Middle frontal gyrus (tissue), 1 donor: ENCODE measurements around the gene CWF19L1.
"Not testable (repeated sequence)": the region's sequence is repeated elsewhere in the genome, so short reads cannot be mapped to it uniquely, and the experiment has no call there.

Experiments used
- DNase-seq: peaks from one replicate; pipeline ENCODE4 v3.0.0-alpha.2; 2015; ENCODE audit warnings: low spot score; ENCODE audit errors: extremely low spot score

The CWF19L1 gene

DNA sequence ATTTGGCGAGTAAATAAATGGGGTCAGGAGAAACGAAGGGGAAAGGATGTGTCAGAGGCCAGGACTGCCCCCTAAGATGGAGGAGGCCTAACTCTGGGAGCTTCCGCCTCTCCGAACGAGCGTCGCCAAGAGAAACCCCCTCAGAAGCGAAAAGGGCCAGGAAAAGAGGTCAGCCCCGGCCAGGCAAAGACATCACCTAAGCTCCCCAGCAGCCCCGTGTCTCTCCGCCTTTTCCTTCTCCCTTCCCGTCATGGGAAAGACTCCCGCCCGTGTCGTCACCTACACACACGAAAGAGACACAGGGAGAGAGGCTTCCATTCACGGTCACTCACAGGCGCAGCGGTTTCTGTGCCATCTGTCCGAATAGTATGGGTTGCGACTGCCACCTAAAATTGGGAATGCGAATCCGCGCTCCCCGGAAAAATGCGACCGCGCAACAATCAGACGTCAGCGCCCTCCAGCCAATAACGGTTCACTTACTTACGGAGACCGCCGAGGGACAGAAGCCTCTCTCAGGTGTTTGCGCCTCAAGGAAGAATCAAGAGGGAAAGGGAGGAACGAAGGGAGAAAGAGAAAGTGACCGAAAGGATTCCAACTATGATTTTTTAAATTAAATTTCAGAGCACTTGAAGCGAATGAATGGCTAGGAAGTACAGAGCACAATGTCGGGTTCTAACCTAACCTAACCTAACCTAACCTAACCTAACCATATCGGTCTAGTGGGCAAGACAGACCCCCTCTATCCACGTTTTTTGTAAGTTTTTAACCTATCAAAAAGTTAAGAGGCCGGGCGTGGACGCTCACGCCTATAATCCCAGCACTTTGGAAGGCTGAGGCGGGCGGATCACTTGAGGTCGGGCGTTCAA, at the start of gene CWF19L1:
CWF19L1 (minus strand) TSS at position 400 of the 866 bp plus-strand sequence; CDS start at position 355, 45 bp downstream.
- DNase-seq, result peak; percentile 69

DNA sequence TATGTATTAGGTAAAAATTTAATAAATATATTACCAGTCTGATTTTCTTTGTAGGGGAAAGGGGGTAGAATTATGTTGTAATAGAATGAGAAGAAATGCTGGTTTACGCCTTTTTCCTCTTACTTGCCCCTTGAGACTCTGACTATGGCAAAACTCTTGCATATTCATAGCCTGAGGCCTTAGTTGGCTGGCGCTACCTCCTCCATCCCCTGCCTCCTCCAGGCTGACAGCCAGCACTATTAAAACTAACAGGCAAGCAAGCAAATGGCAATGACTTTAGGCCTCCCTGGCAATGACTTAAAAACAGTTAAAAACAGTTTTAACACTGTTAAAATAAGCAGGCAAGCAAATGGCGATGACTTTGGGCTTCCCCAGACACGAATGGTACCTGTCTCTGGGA, 48.2 kb upstream of the CWF19L1 start:
- DNase-seq, result no peak

- no peak for DNase-seq
Observed at GRCh38 chr10:100311298-100311697, 43.9 kb upstream of the CWF19L1 start.

GRCh38 chr10:100307684-100308083, 40.2 kb upstream of the CWF19L1 start:
- no peak for DNase-seq

DNA sequence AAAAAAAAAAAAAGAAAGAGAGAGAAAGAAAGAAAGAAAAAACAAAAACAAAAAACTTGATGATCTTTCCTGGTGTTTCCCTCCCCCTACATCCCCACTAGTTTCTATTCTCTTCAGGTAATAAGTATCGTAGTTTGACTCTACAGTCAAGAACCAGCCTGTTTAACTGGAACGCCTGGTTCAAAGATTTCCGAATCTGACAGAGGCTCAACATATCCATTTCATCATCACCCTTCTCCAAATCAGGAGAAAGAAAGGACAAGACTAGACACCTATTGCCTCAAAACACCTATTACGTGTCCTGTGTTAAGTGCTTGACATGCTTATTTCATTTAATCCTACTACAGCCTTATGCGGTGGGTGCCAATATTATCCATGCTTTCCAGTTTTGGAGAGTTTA, 39.4 kb upstream of the CWF19L1 start:
- no peak for DNase-seq

DNA sequence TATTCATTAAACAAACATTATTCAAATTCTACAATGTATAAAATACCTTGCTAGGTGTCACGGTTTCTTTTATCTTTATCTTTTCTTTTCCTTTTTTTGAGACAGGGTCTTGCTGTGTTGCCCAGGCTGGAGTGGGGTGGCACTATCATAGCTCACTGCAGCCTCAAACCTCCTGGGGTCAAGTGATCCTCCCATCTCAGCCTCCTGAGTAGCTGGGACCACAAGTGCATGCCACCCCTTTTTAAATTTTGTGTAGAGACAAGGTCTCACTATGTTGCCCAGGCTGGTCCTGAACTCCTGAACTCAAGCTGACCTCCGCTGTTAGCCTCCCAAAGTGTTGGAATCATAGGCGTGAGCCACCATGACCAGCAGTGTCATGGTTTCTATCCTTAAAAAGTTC, 37.0 kb upstream of the CWF19L1 start:
- DNase-seq, result no peak

GRCh38 chr10:100303724-100304319, 36.4 kb upstream of the CWF19L1 start:
- DNase-seq, result no peak

DNA sequence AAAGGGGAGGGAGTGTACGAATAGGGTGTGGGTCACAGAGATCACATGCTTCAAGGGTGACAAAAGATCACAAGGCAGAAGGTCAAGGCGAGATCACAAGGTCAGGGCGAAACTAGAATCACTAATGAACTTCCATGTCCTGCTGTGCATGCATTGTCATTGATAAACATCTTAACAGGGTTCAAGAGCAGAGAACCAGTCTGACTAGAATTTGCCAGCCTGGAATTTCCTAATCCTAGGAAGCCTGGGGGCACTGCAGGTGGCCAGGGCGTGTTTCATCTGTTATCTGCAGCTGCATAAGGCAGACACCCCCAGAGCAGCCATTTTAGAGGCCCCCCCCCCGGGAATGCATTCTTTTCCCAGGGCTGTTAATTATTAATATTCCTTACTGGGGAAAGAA, 33.7 kb upstream of the CWF19L1 start:
- DNase-seq, result not testable (repeated sequence)

DNA sequence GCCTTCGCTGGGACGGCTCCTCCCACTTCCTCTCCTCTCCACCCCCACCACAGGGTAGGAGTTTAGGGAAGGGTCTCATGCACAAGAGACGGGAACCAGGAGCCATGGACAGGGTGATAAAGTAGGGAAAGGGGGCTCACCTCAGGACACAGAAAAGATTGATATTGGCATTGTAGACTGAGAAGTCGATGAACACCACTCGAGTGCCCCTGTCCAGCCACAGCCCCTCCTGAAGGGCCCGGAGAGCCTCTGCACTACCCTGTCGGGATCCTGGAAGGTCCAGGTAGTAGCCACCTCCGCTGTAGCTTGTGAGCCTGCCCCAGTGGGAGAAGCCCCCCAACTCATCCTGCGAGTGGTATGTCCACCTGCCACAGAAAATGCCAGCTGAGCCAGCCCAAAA, 29.8 kb upstream of the CWF19L1 start:
- no peak for DNase-seq

DNA sequence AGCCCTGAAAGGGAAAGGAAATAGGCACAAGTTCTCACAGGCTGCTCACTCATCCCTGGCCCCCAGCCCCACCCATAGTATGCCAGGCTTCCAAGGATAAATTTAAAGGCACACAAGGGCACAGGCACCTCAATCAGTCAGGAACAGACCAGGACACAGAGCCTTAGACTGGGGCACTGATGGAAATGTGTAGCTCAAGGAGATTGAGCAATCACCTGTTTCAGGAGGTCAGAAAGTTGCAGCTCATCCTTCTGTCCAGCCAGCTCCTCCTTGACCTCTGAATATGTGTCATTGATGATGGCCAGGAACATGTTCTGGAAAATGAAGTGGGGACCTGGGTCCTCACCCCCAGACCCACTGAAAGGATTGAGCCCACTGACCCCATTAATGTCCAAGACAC, 25.6 kb upstream of the CWF19L1 start:
- no peak for DNase-seq

DNA sequence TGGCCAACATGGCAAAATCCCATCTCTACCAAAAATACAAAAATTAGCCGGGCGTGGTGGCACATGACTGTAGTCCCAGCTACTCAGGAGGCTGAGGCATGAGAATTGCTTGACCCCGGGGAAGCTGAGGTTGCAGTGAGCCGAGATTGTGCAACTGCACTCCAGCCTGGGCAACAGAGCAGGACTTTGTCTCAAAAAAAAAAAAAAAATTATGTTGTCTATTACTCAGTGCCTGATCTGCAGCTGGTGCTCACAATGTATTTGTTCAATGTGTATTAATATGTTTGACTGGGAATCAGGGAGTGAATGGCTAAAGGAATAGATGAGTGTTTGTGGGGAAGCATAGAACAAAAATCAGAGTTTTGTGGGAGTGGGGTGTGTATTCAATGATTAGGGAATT, 24.9 kb upstream of the CWF19L1 start:
- not testable (repeated sequence) for DNase-seq

DNA sequence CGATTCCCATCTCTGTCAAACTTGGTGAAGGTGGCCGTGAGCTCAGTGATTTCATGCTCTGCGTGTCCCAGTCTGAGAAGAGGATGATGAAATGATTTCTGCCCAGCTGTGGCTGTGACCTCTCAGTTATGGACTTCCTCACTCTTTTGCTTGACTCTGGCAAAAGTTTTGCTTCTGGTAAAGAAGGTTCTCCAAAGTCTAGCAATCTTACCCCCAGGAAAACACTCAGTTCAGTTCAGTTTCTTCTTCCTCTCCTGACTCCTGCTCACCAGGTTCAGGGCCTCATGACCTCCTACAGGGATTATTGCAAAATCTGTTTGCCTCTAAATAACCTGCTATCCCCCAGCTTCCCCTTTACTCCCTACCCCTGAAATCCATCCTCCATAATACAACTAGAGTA, 23.9 kb upstream of the CWF19L1 start:
- no peak for DNase-seq

- no peak for DNase-seq
Observed at GRCh38 chr10:100289641-100290040, 22.2 kb upstream of the CWF19L1 start.

- DNase-seq, result no peak
Observed at GRCh38 chr10:100288196-100288595, 20.8 kb upstream of the CWF19L1 start.

DNA sequence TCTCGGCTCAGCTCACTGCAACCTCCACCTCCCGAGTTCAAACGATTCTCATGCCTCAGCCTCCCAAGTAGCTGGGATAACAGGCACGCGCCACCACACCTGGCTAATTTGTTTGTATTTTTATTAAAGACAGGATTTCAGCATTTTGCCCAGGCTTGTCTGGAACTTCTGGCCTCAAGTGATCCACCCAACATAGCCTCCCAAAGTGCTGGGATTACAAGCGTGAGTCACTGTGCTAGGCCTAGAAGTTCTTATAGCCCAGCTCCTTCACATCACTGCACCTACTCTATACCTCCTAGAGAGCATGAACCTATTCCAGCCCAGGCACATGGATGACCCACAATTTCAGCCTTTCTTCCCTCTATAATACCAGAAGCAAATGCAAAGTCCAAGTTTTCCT, 20.3 kb upstream of the CWF19L1 start:
- DNase-seq, result no peak

DNA sequence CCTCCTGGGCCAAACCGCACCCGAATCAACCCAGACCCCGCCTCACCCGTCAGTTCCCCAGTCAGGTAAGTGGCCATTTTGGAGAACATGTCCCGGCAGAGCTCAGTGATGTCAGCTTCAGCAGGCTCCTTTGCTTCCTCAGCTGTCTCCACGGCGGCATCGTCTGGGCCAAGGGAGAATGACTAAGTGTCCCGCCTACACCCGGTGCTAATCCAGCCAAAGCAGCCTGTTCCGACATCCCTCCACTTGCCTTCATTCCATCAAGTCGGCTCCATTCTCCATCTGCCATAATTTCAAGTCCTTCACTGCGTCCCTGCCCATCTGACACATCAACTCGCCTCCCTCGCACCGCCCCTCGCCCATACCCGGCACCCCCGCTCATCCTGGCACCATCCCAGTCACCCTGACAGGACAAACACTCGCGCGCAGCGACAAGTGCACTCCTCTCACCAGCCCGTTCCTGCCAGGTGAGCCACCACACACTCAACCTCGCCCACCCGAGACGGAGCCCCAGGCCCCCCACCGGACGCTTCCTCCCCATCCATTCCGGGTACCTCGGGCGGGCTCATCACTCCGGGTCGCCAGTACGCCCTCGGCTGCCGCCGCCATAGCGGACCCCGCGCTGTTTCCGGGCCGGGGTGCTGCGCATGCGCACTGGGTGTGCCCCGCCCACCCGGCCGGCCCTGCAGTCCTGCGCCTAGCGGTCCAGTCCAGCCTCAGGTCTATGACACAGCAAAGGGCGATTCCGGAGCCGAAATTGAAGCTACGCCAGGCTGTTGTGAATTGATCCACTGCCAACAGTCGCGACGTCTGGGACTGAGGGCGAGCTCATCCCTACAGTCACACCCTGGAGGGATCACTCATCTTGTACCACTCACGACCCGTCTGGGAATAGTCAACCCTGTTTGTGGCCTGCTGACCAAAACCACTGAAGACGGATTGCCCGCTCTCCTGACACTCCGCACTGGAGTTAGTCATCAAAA, 18.9 kb upstream of the CWF19L1 start, which contains the start of gene BLOC1S2:
BLOC1S2 (minus strand) TSS at position 630 of the 983 bp plus-strand sequence; CDS start at position 609, 21 bp downstream.
- DNase-seq, result peak; percentile 79

DNA sequence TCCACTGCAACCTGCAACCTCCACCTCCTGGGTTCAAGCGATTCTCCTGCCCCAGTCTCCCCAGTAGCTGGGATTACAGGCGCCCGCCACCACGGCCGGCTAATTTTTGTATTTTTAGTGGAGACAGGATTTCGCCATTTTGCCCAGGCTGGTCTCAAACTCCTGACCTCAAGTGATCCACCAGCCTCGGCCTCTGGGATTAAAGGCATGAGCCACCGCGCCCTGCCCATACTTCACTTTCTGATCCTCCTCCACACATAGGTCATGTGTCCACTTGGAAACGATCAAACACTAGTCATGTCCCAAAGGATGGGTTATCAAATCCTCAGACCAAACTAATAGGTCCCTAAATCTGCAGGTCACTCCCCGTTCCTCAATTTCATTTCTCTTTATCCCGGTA, 17.9 kb upstream of the CWF19L1 start:
- DNase-seq, result not testable (repeated sequence)

DNA sequence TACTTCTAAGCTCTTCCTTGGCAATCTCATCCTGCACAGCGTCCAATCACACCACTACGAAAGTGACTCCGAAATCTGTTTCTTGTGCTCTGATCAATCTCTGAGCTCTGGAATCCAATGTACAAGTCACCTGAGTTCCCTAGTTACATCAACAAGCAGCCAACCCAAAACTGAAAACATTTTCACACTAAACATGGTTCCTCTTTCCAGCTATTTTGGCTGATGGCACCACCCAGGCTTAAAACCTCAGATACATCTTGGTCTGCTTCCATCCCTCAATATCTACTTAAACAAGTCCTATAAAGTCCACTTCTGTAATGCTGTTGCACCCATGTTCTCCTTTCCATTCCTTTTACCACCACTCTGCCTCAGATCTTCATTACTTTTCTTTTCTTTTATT, 15.5 kb upstream of the CWF19L1 start:
- no peak for DNase-seq

DNA sequence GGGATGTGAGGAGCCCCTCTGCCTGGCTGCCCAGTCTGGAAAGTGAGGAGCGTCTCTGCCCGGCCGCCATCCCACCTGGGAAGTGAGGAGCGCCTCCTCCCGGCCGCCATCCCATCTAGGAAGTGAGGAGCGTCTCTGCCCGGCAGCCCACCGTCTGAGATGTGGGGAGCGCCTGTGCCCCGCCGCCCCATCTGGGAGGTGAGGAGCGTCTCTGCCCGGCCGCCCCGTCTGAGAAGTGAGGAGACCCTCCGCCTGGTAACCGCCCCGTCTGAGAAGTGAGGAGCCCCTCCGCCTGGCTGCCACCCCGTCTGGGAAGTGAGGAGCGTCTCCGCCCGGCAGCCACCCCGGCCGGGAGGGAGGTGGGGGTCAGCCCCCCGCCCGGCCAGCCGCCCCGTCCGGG, 9.5 kb upstream of the CWF19L1 start:
- DNase-seq, result not testable (repeated sequence)

GRCh38 chr10:100265821-100266485, 1.5 kb downstream of the CWF19L1 start:
- no peak for DNase-seq

DNA sequence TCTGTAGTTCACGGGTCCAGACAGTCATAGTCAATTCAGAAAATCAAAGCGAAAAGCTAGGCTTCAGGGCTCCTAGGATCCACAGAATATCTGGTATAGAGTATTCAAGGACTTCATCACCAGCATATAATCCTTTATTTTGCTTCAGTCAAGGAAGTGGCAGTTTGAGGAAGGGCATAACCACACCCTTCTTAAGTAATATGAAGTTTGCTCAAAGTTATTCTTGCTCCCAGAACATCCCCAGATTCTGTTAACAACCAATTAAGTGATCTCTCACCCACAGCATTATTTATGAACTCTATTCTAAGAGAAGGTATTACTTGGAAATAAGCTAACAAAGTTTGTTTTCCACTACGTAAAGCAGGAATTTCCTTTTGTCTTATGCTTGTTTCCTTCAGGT, 13.2 kb downstream of the CWF19L1 start:
- DNase-seq, result no peak
